CD4-positive, alpha-beta T cell treated with Interleukin-10 for 1 hour (primary cell): ENCODE measurements around the gene SDHAF1.
A peak's percentile ranks its signal among the peaks of the same experiment; 100 is the strongest.
"Not testable (repeated sequence)": the region's sequence is repeated elsewhere in the genome, so short reads cannot be mapped to it uniquely, and the experiment has no call there.

Experiments used
- DNase-seq: peaks from one replicate; pipeline ENCODE4 v3.0.0-alpha.2; 2020

SDHAF1 gene

GRCh38 chr19:35995048-35995993 lies at the start of gene SDHAF1:
Gene SDHAF1 (plus strand): TSS chr19:35995188. CDS start chr19:35995275, 87 bp downstream.
- DNase-seq = peak; percentile 93

GRCh38 chr19:35946203-35946602 lies 48.8 kb upstream of the SDHAF1 start:
- DNase-seq = no peak

GRCh38 chr19:35949131-35949530 lies 45.9 kb upstream of the SDHAF1 start:
- no peak for DNase-seq

- DNase-seq = no peak
Observed at GRCh38 chr19:35955881-35956634, 38.9 kb upstream of the SDHAF1 start.

- not testable (repeated sequence) for DNase-seq
Observed at GRCh38 chr19:35957411-35957810, 37.6 kb upstream of the SDHAF1 start.

GRCh38 chr19:35958660-35959039 lies 36.3 kb upstream of the SDHAF1 start:
- no peak for DNase-seq

- peak; percentile 87 for DNase-seq
Observed at GRCh38 chr19:35959040-35959967, 35.7 kb upstream of the SDHAF1 start.

- no peak for DNase-seq
Observed at GRCh38 chr19:35959968-35960320, 35.0 kb upstream of the SDHAF1 start.

- DNase-seq = no peak
Observed at GRCh38 chr19:35960432-35960972, 34.5 kb upstream of the SDHAF1 start.

- DNase-seq = peak; percentile 41
Observed at GRCh38 chr19:35963514-35963913, 31.5 kb upstream of the SDHAF1 start.

GRCh38 chr19:35966771-35967170 lies 28.2 kb upstream of the SDHAF1 start:
- DNase-seq = peak; percentile 16

GRCh38 chr19:35973487-35973886 lies 21.5 kb upstream of the SDHAF1 start:
- no peak for DNase-seq

- no peak for DNase-seq
Observed at GRCh38 chr19:35975608-35976214, 19.3 kb upstream of the SDHAF1 start.

- peak; percentile 23 for DNase-seq
Observed at GRCh38 chr19:35977446-35978222, 17.4 kb upstream of the SDHAF1 start.

GRCh38 chr19:35978271-35978670 lies 16.7 kb upstream of the SDHAF1 start:
- no peak for DNase-seq

GRCh38 chr19:35978832-35979365 lies 16.1 kb upstream of the SDHAF1 start:
- DNase-seq = no peak

GRCh38 chr19:35980997-35981396 lies 14.0 kb upstream of the SDHAF1 start:
- not testable (repeated sequence) for DNase-seq

GRCh38 chr19:35983177-35983576 lies 11.8 kb upstream of the SDHAF1 start:
- no peak for DNase-seq

GRCh38 chr19:35986111-35986510 lies 8.9 kb upstream of the SDHAF1 start:
- DNase-seq = no peak

- peak; percentile 13 for DNase-seq
Observed at GRCh38 chr19:35986664-35987570, 8.1 kb upstream of the SDHAF1 start.
